HG02970 (cell line): Measurements from ENCODE around the gene VGLL4.
A peak's percentile ranks its signal among the peaks of the same experiment; 100 is the strongest.
"Not testable (repeated sequence)": the region's sequence is repeated elsewhere in the genome, so short reads cannot be mapped to it uniquely, and the experiment has no call there.

ENCODE experiments used
- ATAC-seq: cut with Tn5 transposase; IDR thresholded peaks from one replicate; pipeline ENCODE4 v1.9.1; 2021; ENCODE audit warnings: mild to moderate bottlenecking, moderate library complexity, moderate number of reproducible peaks; ENCODE audit not compliant: unreplicated experiment, low FRiP score

VGLL4 gene

GRCh38 chr3:11610044-11610671 lies 33.6 kb downstream of the VGLL4 start:
- no peak for ATAC-seq

GRCh38 chr3:11609481-11609880 lies 34.2 kb downstream of the VGLL4 start:
- ATAC-seq = no peak

GRCh38 chr3:11607816-11608215 lies 35.9 kb downstream of the VGLL4 start:
- no peak for ATAC-seq

GRCh38 chr3:11606865-11607440 lies 36.8 kb downstream of the VGLL4 start:
- no peak for ATAC-seq

- ATAC-seq = no peak
Observed at GRCh38 chr3:11606090-11606784, 37.5 kb downstream of the VGLL4 start.

- no peak for ATAC-seq
Observed at GRCh38 chr3:11605398-11605797, 38.3 kb downstream of the VGLL4 start.

GRCh38 chr3:11604139-11604892 lies 39.4 kb downstream of the VGLL4 start:
- ATAC-seq = no peak

- no peak for ATAC-seq
Observed at GRCh38 chr3:11603628-11604027, 40.1 kb downstream of the VGLL4 start.

GRCh38 chr3:11602886-11603527 lies 40.7 kb downstream of the VGLL4 start:
- no peak for ATAC-seq

GRCh38 chr3:11602239-11602840 lies 41.4 kb downstream of the VGLL4 start:
- ATAC-seq = no peak

GRCh38 chr3:11601446-11602238 lies 42.1 kb downstream of the VGLL4 start:
- peak; percentile 84 for ATAC-seq

GRCh38 chr3:11600501-11601282 lies 43.0 kb downstream of the VGLL4 start:
- ATAC-seq = no peak

- no peak for ATAC-seq
Observed at GRCh38 chr3:11596387-11596786, 47.3 kb downstream of the VGLL4 start.

GRCh38 chr3:11595024-11595423 lies 48.7 kb downstream of the VGLL4 start:
- ATAC-seq = not testable (repeated sequence)

GRCh38 chr3:11593318-11594034 lies 50.2 kb downstream of the VGLL4 start:
- no peak for ATAC-seq

- no peak for ATAC-seq
Observed at GRCh38 chr3:11592445-11593298, 51.0 kb downstream of the VGLL4 start.
